Measurements from ENCODE around the gene RCE1.

The RCE1 gene

GRCh38 chr11:66891851-66892660 is 48.8 kb downstream of the RCE1 start:
- peak; percentile 85 for DNase-seq

- no peak for DNase-seq
These were observed 49.7 kb downstream of the RCE1 start for GRCh38 chr11:66892911-66893310.

GRCh38 chr11:66894141-66894540 is 50.9 kb downstream of the RCE1 start:
- DNase-seq, result no peak

Data from stimulated activated CD4-positive, alpha-beta T cell treated with anti-CD3 and anti-CD28 coated beads, Interleukin-1b, Interleukin-23, amount 100 ng/mL, for 48 hours (primary cell).